Activated CD4-positive, alpha-beta memory T cell treated with anti-CD3 and anti-CD28 coated beads for 36 hours (primary cell): Measurements from ENCODE around the gene PTGIS. TPM values are rescaled to one million over a fixed set of nuclear protein-coding genes. Genes with fewer than 3 reads are reported as not detected.

Source experiments
- CTCF ChIA-PET: fragments of 350-600 bp; sonication (Branson Sonifier 250); formaldehyde crosslinking; loops from one replicate; lab custom pipeline; 2021; ENCODE audit warnings: antibody characterized with exemption, inconsistent platforms; lab: Charles Lee
- POLR2A ChIA-PET: fragments of 350-600 bp; sonication (Branson Sonifier 250); formaldehyde crosslinking; loops from one replicate; lab custom pipeline; 2021; ENCODE audit warnings: antibody characterized with exemption; lab: Charles Lee
- DNase-seq: peaks from one replicate; pipeline ENCODE4 v3.0.0-alpha.2; 2020
- H3K27ac Mint-ChIP-seq: one replicate; pipeline ENCODE4 v1.8.0; 2021; ENCODE audit warnings: mixed read lengths
- H3K27me3 Mint-ChIP-seq: one replicate; pipeline ENCODE4 v1.8.0; 2021; ENCODE audit warnings: mixed read lengths
- H3K36me3 Mint-ChIP-seq: one replicate; pipeline ENCODE4 v1.8.0; 2021; ENCODE audit warnings: mixed read lengths
- H3K4me1 Mint-ChIP-seq: one replicate; pipeline ENCODE4 v1.8.0; 2021; ENCODE audit warnings: low read depth, mixed read lengths
- H3K4me3 Mint-ChIP-seq: one replicate; pipeline ENCODE4 v1.8.0; 2021; ENCODE audit warnings: mild to moderate bottlenecking, mixed read lengths
- H3K9me3 Mint-ChIP-seq: one replicate; pipeline ENCODE4 v1.8.0; 2021; ENCODE audit warnings: mixed read lengths
- intact Hi-C: fragments of 100-400 bp; cut with micrococcal nuclease; formaldehyde crosslinking; loops from one replicate; pipeline ENCODE4 v1.15.1; 2023
- total RNA-seq, 2 experiments: library from RNA; stranded (reverse); gene quantifications; one replicate each; pipeline ENCODE4 v1.2.3, GENCODE V29; 2021

Gene PTGIS
- total RNA-seq, 2 experiments from 2014 or later, result 1.8 TPM

DNA sequence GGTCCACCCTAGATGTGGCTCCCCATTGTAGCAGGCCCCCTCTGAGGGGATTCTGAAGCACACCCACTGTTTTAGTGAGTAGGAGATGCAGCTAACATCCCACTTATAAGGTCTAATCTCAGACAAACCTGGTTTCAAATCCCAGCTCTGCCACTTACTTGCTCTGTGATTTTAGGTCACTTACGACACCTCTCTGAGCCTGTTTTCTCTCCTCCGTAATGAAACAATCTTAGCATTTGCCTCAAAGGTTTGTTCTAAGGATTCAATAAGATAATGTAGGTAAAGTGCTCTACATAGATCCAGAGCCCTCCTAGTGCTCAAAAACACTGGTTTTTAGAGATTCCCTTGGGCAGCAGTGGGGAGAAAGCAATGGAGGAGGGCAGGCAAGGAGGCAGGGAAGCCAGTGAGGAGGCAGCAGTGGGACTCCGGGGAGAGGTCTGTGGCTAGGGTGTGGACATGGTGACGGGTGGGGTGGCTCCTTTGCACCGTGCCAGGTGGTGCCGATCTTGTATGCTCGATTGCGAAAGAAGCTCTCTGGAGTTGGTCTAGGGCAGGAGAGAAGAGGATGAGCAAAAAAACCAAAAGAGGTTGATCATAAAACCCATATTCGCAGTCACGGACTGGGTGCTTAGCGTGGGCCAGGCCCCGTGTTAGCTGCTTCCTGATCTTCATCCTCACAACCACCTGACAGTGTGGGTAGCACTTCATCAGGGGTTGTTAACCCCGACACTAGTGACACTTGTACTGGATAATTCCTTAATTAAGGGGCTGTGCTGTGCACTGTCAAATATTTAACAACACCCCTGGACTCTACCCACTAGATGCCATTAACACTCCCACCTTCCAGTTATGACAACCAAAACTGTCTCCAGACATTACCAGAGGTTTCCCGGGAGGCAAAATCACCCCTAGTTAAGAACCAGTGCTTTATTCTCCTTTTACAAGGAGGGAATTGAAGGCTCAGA, 16.8 kb upstream of the PTGIS start:
- Mint-ChIP-seq H3K9me3 (peaks cover 7% of the 10 kb centered on the region), H3K36me3 (peaks cover 6% of the 10 kb centered on the region), H3K4me1 (peaks cover 13% of the 10 kb centered on the region), H3K27ac (no peak overlapping the region), H3K27me3 (peaks cover under 1% of the 10 kb centered on the region), H3K4me3 (no peak overlapping the region)
- ChIA-PET CTCF (interaction anchor here (0.9 to 2.6 kb wide), 3 partner anchors 12 to 100 kb away, joined by 3 to 11 read pairs (median 4); no protein-coding TSS in a partner anchor), POLR2A (interaction anchor here (0.8 to 1.1 kb wide), 3 partner anchors 10 to 11 kb away, joined by 3 to 4 read pairs (median 3); no protein-coding TSS in a partner anchor)
- intact Hi-C loops, result no loop called here
- no peak for DNase-seq

- Mint-ChIP-seq H3K27me3 (peaks cover 3% of the 10 kb centered on the region), H3K4me3 (no peak overlapping the region), H3K4me1 (peaks cover 6% of the 10 kb centered on the region), H3K36me3 (peaks cover 3% of the 10 kb centered on the region), H3K9me3 (peaks cover 7% of the 10 kb centered on the region), H3K27ac (no peak overlapping the region)
- DNase-seq, result no peak
- CTCF ChIA-PET, result interaction anchor here (0.9 to 2.6 kb wide), 3 partner anchors 12 to 99 kb away, joined by 3 to 11 read pairs (median 4); no protein-coding TSS in a partner anchor
- intact Hi-C loops, result no loop called here
- POLR2A ChIA-PET, result interaction anchor here (0.8 to 1.1 kb wide), 2 partner anchors 11 to 12 kb away, joined by 3 to 4 read pairs; no protein-coding TSS in a partner anchor
These were observed 15.9 kb upstream of the PTGIS start for GRCh38 chr20:49583669-49584417.

DNA sequence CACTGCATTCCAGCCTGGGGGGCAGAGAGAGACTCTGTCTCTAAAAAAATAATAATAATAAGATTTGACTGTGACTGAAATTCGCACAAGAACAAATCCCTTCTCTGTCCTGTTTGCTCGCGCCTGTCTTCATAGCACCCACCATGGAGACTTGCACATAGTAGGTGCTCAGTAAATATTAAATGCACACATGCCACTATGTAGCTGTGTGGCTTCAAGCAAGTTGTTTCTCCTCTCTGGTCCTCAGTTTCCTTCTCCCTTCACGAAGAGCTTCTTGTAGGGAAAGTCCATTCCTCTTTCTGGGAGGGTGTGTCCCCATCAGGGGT, 15.4 kb upstream of the PTGIS start:
- peaks cover 4% of the 10 kb centered on the region for H3K27me3 Mint-ChIP-seq
- intact Hi-C loops, result no loop called here
- H3K4me1 Mint-ChIP-seq, result peaks cover under 1% of the 10 kb centered on the region
- ChIA-PET CTCF (no interaction called here), POLR2A (interaction anchor here (0.8 kb wide), 1 partner anchor 12 kb away, joined by 3 read pairs; no protein-coding TSS in a partner anchor)
- H3K36me3 Mint-ChIP-seq, result peaks cover 3% of the 10 kb centered on the region
- H3K9me3 Mint-ChIP-seq, result peaks cover 7% of the 10 kb centered on the region
- DNase-seq, result no peak
- no peak overlapping the region for H3K27ac Mint-ChIP-seq
- H3K4me3 Mint-ChIP-seq, result no peak overlapping the region

- H3K27ac Mint-ChIP-seq, result no peak overlapping the region
- peaks cover 7% of the 10 kb centered on the region for H3K9me3 Mint-ChIP-seq
- no peak overlapping the region for H3K4me3 Mint-ChIP-seq
- no peak for DNase-seq
- ChIA-PET CTCF (interaction anchor here (1.1 to 4.8 kb wide), 2 partner anchors 14 to 27 kb away, joined by 3 to 28 read pairs; no protein-coding TSS in a partner anchor), POLR2A (interaction anchor here (1.2 to 1.8 kb wide), 2 partner anchors 12 to 13 kb away, joined by 4 to 5 read pairs; no protein-coding TSS in a partner anchor)
- H3K4me1 Mint-ChIP-seq, result no peaks in the 10 kb centered on the region
- intact Hi-C loops, result no loop called here
- H3K36me3 Mint-ChIP-seq, result peaks cover 3% of the 10 kb centered on the region
- H3K27me3 Mint-ChIP-seq, result peaks cover 4% of the 10 kb centered on the region
These were observed 14.7 kb upstream of the PTGIS start for GRCh38 chr20:49582413-49583334.

DNA sequence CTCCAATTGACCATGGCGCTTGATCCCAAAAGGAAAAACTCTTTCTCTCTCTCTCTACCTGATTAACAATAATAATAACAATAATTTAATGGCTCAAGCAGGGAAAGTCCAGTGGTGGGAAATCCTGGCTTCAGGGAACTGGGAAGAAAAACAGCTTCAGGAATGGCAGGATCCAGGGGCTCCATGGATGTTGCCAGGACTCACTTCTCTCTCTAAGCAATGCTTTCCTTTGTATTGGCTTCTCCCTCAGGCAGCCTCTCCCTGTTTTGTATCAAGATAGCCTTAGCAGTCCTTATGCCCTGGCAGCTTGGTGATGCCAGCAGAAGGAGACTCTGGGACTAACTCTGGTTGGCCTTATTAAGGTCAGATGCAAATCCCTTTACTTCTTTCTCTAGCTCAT, 13.5 kb upstream of the PTGIS start:
- POLR2A ChIA-PET, result interaction anchor here (0.6 to 1.8 kb wide), 3 partner anchors 11 to 24 kb away, joined by 3 to 5 read pairs (median 4); no protein-coding TSS in a partner anchor
- H3K4me3 Mint-ChIP-seq, result no peak overlapping the region
- CTCF ChIA-PET, result interaction anchor here (0.7 to 4.8 kb wide), 5 partner anchors 28 to 307 kb away, joined by 3 to 28 read pairs (median 4); no protein-coding TSS in a partner anchor
- H3K4me1 Mint-ChIP-seq, result no peaks in the 10 kb centered on the region
- DNase-seq, result no peak
- H3K36me3 Mint-ChIP-seq, result peaks cover 4% of the 10 kb centered on the region
- no peak overlapping the region for H3K27ac Mint-ChIP-seq
- H3K9me3 Mint-ChIP-seq, result peaks cover 9% of the 10 kb centered on the region
- intact Hi-C loops, result no loop called here
- peaks cover 4% of the 10 kb centered on the region for H3K27me3 Mint-ChIP-seq

DNA sequence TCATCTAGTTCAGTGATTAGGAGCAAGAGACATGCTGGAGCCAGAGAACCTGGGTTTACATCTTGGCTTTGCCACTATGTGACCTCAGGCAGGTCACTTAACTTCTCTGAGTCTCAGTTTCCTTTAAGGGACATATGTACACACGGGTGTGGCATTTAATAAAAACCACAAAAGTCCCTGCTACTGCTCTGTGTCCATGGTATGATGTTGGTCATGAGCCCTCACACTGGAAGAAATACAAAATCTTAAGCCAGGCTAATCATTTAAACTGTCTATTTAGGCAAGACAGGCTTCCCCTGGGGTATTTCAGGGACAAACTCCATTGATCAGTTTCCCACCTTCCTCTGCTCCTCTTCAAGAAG, 12.9 kb upstream of the PTGIS start:
- Mint-ChIP-seq H3K9me3 (peaks cover 15% of the 10 kb centered on the region), H3K4me1 (no peaks in the 10 kb centered on the region), H3K27ac (no peak overlapping the region), H3K36me3 (peaks cover 5% of the 10 kb centered on the region), H3K4me3 (no peak overlapping the region), H3K27me3 (peaks cover 4% of the 10 kb centered on the region)
- CTCF ChIA-PET, result interaction anchor here (0.9 to 4.8 kb wide), 4 partner anchors 29 to 308 kb away, joined by 4 to 28 read pairs (median 10); no protein-coding TSS in a partner anchor
- POLR2A ChIA-PET, result interaction anchor here (1.8 kb wide), 1 partner anchor 10 kb away, joined by 4 read pairs; no protein-coding TSS in a partner anchor
- no peak for DNase-seq
- intact Hi-C loops, result no loop called here

DNA sequence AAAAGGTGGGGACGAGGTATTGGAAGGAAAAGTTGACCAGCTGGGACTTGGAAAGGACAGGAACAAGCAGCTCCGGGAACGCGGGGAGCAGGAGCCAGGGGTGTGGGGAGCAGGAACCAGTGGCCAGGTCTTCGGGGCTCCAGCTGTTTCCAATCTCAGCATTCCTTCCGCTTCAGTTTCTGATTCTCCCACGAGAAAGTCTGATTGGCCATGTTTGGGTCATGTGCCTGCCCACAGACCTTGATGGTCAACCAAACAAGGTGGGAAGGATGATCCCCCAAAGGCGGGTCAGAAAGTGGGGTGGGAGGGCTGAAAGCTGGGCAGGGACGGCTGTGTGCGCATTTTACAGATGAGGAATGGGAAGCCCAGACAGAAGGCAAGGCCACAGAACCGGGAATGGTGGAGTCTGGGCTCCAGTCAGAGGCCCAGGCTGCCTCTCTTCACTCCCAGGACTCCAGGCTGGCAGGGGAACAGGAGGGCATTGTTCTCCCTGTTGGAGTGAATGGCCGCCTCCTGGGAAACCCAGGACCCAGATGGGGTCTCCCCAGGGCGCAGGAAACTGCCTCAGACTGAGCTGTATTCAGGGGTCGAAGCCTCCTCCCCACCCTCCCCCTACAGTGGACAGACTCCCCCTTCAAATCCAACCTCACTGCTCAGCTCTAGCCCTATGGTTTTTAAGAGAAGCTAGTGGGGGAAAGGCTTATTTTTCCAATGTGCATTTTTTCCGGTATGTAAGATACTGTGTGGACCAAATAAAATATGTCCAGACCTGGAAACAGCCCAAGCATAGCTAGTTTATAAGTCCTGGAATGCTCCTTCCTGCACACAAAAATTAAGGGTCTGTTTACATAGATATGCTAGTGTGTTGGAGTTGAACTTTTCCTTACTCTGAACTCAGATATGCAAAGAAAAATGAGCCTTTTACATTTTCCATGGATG, 12.2 kb upstream of the PTGIS start:
- no peak overlapping the region for H3K4me3 Mint-ChIP-seq
- ChIA-PET POLR2A (interaction anchor here (1.1 to 1.4 kb wide), 2 partner anchors 11 to 15 kb away, joined by 4 read pairs; no protein-coding TSS in a partner anchor), CTCF (interaction anchor here (0.6 to 4.8 kb wide), 7 partner anchors 10 to 309 kb away, joined by 3 to 28 read pairs (median 4); no protein-coding TSS in a partner anchor)
- DNase-seq, result no peak
- H3K9me3 Mint-ChIP-seq, result peaks cover 15% of the 10 kb centered on the region
- peaks cover 4% of the 10 kb centered on the region for H3K27me3 Mint-ChIP-seq
- H3K4me1 Mint-ChIP-seq, result no peaks in the 10 kb centered on the region
- no peak overlapping the region for H3K27ac Mint-ChIP-seq
- H3K36me3 Mint-ChIP-seq, result peaks cover 5% of the 10 kb centered on the region
- intact Hi-C loops, result no loop called here

DNA sequence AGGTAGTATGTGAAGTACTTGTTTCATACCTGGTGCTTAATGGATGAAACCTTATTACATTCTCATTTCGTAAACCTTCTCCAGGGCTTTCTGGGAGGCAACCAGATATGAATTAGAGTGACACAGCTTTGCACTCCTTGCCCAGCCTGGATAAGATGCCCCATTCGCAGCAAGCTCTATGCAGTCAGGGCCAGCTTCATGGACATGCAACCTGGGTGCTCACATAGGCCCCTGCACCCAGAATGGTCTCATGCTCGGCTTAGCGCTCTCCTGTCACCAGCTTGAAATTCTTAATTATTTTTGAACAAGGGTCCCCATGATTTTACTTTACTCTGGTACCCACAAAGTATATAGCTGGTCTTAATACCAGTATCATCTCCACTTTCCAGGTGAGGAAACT, 11.3 kb upstream of the PTGIS start:
- no peak overlapping the region for H3K27ac Mint-ChIP-seq
- H3K9me3 Mint-ChIP-seq, result peaks cover 15% of the 10 kb centered on the region
- no peaks in the 10 kb centered on the region for H3K4me1 Mint-ChIP-seq
- intact Hi-C loops, result no loop called here
- H3K27me3 Mint-ChIP-seq, result peaks cover 4% of the 10 kb centered on the region
- ChIA-PET POLR2A (interaction anchor here (1.1 to 1.4 kb wide), 2 partner anchors 12 to 16 kb away, joined by 4 read pairs; no protein-coding TSS in a partner anchor), CTCF (interaction anchor here (1.2 to 4.8 kb wide), 4 partner anchors 11 to 42 kb away, joined by 3 to 28 read pairs (median 11); no protein-coding TSS in a partner anchor)
- H3K36me3 Mint-ChIP-seq, result peaks cover 5% of the 10 kb centered on the region
- H3K4me3 Mint-ChIP-seq, result no peak overlapping the region
- DNase-seq, result no peak

- intact Hi-C loops, result no loop called here
- H3K4me3 Mint-ChIP-seq, result no peak overlapping the region
- CTCF ChIA-PET, result interaction anchor here (3.3 to 4.8 kb wide), 2 partner anchors 31 to 37 kb away, joined by 13 to 28 read pairs; no protein-coding TSS in a partner anchor
- H3K4me1 Mint-ChIP-seq, result peaks cover 3% of the 10 kb centered on the region
- H3K27ac Mint-ChIP-seq, result no peak overlapping the region
- POLR2A ChIA-PET, result interaction anchor here (0.7 kb wide), 1 partner anchor 278 kb away, joined by 5 read pairs; no protein-coding TSS in a partner anchor
- peaks cover 6% of the 10 kb centered on the region for H3K27me3 Mint-ChIP-seq
- peaks cover 5% of the 10 kb centered on the region for H3K36me3 Mint-ChIP-seq
- peaks cover 14% of the 10 kb centered on the region for H3K9me3 Mint-ChIP-seq
- DNase-seq, result no peak
These were observed 10.5 kb upstream of the PTGIS start for GRCh38 chr20:49578436-49578835.
